Epithelial cell of alveolus of lung (primary cell): ENCODE data around the gene BPIFA3. TPM values are rescaled to one million over a fixed set of nuclear protein-coding genes. Genes with fewer than 3 reads are reported as not detected.

ENCODE experiments used
- total RNA-seq: library from RNA; depleted of rRNA; stranded (reverse); fragments of >200 nt; gene quantifications from 2 replicates; pipeline ENCODE4 v1.2.1, GENCODE V29; 2015

The BPIFA3 gene
- total RNA-seq, result not detected in 2 replicates

DNA sequence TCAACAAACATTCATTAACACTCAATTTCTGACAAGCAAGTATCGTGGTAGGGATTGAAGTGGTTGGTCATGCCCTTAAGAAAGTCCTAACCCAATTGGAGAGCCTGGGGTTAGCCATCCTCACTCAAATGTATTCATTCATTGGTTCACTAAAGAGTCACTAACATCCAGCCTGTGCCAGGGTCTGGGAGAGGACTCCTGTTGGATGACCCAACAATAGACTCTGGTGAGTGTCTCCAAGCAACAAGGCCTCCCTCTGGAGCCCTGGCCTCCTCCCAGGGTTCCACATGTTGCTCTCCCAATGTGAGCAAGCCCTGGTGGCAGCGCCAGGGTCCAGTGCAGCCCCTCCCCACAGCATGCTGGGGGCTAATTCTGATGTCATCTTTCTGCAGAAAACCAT lies at the start of gene BPIFA3:
Gene BPIFA3 (plus strand): TSS at position 301 of the 400 bp plus-strand sequence. CDS start 185 bp downstream, outside the sequence.

DNA sequence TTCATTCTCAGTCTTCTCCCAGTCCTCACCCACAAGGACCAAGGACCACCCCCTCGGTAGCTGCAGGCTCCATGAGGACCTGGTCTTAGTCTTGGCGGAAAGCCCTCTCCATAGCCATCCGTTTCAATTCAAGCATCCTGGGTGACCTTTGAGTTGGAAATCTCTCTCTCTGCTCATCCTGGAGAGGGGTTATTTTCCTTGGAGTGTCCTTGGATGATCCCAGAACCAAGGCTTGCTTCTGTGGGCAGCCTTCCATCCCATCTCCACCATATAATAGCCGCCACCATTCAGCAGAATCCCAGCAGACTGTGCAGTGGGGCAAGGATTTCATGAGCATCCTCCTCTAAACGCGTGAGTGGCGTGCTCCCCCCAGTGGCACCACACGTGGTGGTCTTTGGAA lies 49.3 kb upstream of the BPIFA3 start, which contains the start of gene BPIFA2:
Gene BPIFA2 (plus strand): TSS at position 301 of the 400 bp plus-strand sequence. CDS start 987 bp downstream, outside the sequence.

DNA sequence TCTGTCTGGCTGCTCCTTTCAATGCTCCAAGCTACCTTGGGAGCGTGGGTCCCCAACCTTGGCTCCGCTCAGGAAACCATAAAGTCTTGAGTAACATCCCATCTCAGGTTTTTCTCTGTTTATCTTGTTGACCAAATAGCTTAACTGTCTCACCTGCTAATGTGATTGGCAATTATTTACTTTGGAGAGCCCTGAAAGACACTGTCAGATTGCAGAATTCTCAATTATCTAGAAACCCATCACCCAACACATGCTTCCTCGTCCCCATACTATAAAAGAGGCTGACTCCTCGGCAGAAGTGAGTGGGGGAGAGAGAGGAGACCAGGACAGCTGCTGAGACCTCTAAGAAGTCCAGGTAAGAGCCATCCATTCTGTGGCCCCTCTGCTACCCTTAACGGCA lies 18.5 kb downstream of the BPIFA3 start, which contains the start of gene BPIFA1:
Gene BPIFA1 (plus strand): TSS at position 301 of the 400 bp plus-strand sequence. CDS start 1,716 bp downstream, outside the sequence.

Other genes starting within 250 kb of the BPIFA3 start
- gene SUN5, start 212.9 kb upstream of the BPIFA3 start, total RNA-seq, result not detected in 2 replicates
- gene BPIFB2, start 209.6 kb upstream of the BPIFA3 start, total RNA-seq, result not detected in 2 replicates
- not detected in 2 replicates for gene BPIFB6, start 185.7 kb upstream of the BPIFA3 start, total RNA-seq
- not detected in 2 replicates for gene BPIFB3, start 163.4 kb upstream of the BPIFA3 start, total RNA-seq
- gene BPIFB4, start 137.7 kb upstream of the BPIFA3 start, total RNA-seq, result not detected in 2 replicates
- gene BPIFA2, start 49.2 kb upstream of the BPIFA3 start, total RNA-seq, result not detected in 2 replicates
- gene BPIFA1, start 18.6 kb downstream of the BPIFA3 start, total RNA-seq, result not detected in 2 replicates
- not detected in 2 replicates for gene BPIFB1, start 65.9 kb downstream of the BPIFA3 start, total RNA-seq
- gene CDK5RAP1, start 184.2 kb downstream of the BPIFA3 start, total RNA-seq, result 13.8 and 24.8 TPM in 2 replicates
- 12.4 and 13.5 TPM in 2 replicates for gene SNTA1, start 226.4 kb downstream of the BPIFA3 start, total RNA-seq